Measurements from ENCODE around the gene KATNB1.

The KATNB1 gene

GRCh38 chr16:57805176-57805575 lies 69.6 kb downstream of the KATNB1 start:
- no peak for TF ChIP-seq POLR2AphosphoS5 (IDR thresholded peaks at IDR 0.05; ENCODE audit: low read depth, low read length)
- TF ChIP-seq FOXP2 (optimal IDR thresholded peaks at IDR 0.05; ENCODE audit: borderline replicate concordance, extremely low read depth, extremely low read length, insufficient read depth), result no peak
- TF ChIP-seq SIN3A (IDR thresholded peaks at IDR 0.05; ENCODE audit: borderline replicate concordance, insufficient read depth, low read length), result no peak
- TF ChIP-seq REST (IDR thresholded peaks at IDR 0.05; ENCODE audit: insufficient read depth in 1 of 2, low read depth in 2 of 2, low read length in 2 of 2), result no peak
- no peak for TF ChIP-seq TAF1 (IDR thresholded peaks at IDR 0.05; ENCODE audit: borderline replicate concordance, insufficient read depth, low read length)

Measured in PFSK-1 (cell line).